Transverse colon (tissue), 4 donors: ENCODE results near the gene SMURF2.

ENCODE experiments used
- CTCF ChIP-seq, 5 experiments: fragments of 200-600 bp in 3 of 5; fragments of 450-650 bp in 2 of 5; sonication (generic) in 3 of 5; IDR thresholded peaks; 1 replicate in 2 of 5; 2 replicates in 3 of 5; pipeline ENCODE4 v1.5.1; 2016 to 2017; ENCODE audit warnings: antibody characterized with exemption in 5 of 5, inconsistent platforms in 3 of 5, mild to moderate bottlenecking in 2 of 5, moderate library complexity in 1 of 5
- EP300 ChIP-seq: sonication (generic); formaldehyde crosslinking; IDR thresholded peaks from one replicate; pipeline ENCODE4 v1.6.1; 2017; ENCODE audit warnings: antibody characterized with exemption, low read depth
- POLR2A ChIP-seq: fragments of 450-650 bp; IDR thresholded peaks from one replicate; pipeline ENCODE4 v1.6.1; 2016; ENCODE audit warnings: antibody characterized with exemption, mild to moderate bottlenecking, moderate library complexity
- POLR2AphosphoS5 ChIP-seq, 3 donors: sonication (generic); formaldehyde crosslinking; IDR thresholded peaks; one replicate each; pipeline ENCODE4 v1.6.1; 2016; ENCODE audit warnings: antibody characterized with exemption in 3 of 3

GRCh38 chr17:64504769-64505339 is 157.3 kb downstream of the SMURF2 start:
- TF ChIP-seq CTCF (IDR thresholded peaks at IDR 0.05) (no peak), POLR2AphosphoS5 (IDR thresholded peaks at IDR 0.05) (no peak), POLR2A (no peak), EP300 (no peak)
